ENCODE data around the gene UBAC1.
"Not testable (repeated sequence)": the region's sequence is repeated elsewhere in the genome, so short reads cannot be mapped to it uniquely, and the experiment has no call there.

The UBAC1 gene

DNA sequence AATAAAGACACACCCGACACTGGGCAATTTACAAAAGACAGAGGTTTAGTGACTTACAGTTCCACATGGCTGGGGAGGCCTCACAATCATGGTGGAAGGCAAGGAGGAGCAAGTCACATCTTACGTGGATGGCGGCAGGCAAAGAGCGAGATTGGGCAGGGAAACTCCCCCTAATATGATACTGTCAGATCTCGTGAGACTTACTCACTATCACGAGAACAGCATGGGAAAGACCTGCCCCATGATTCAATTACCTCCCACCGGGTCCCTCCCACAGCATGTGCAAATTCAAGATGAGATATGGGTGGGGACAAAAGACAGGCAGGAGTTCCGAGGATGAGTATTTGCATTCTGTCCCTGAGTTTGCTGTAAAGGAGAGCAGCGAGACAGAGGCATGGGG lies 49.9 kb downstream of the UBAC1 start:
- not testable (repeated sequence) for DNase-seq

DNA sequence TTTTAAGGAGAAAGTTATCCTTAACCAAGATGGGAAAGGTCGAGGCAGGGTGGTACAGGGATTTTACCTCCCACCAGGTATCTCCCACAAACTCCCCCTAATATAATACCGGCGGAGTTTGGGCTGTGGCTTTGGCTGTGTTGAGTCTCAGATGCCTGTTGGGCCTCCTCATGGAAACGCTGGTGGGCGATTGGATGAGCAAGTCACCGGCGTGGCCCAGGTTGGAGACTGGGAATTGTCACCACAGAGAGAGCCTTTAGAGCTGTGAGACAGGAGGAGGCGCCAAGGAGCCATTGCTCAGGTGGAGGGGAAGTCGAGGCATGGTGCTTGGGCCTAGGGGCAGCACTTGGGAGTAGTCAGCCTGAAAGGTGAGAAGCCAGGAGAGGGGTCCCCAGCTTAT lies 50.4 kb downstream of the UBAC1 start:
- DNase-seq = no peak

DNA sequence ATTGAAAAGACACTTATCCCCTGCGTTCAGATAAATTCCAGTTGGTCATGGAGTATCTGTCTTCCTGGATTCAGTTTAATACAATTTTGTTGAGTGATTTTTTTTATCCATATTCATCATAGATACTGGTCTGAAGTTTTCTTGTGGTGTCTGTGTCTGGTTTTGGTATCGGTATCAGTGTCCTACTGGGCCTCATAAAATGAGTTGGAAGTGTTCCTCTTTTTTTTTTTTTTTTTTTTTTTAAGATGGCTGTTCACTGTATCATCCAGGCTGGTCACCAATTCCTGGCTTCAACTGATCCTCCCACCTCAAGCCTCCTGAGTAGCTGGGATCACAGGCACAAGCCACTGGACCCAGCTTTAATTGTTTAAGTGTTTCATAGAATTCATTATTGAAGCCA lies 51.0 kb downstream of the UBAC1 start:
- DNase-seq = no peak

DNA sequence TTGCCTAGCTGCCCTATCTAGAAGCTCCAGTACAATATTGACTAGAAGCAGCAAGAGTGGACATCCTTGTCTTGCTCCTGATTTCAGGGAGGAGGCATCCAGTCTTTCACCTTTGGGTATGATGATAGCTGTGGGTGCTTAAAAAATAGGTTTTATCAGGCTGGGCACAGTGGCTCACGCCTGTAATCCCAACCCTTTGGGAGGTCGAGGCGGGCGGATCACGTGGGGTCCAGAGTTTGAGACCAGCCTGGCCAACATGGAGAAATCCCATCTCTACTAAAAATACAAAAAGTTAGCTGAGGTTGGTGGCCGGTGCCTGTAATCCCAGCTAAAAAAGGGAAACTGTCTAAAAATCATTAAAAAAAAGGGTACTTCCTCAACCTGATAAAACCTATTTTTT lies 51.8 kb downstream of the UBAC1 start:
- no peak for DNase-seq

DNA sequence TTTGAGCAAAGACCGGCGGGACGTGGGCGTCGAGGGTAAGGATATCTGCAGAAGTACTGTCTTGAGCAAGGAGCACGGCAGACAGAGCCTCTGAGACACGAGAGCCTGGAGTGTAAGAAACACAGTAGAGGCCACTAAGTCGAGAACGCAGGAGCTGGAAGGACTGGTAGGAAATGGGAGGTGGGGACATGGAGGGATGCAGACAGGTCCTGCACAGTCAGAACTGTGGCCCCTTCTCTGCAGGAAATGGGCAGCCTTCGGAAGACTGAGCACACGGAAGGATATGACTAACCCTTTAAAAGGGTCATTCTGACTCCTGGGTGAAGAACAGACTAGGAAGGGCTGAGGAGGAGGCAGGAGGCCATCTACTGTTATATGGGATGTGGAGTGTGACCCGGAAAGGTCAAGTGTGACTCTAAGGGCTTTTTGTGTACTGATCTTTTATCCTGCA lies 52.4 kb downstream of the UBAC1 start:
- no peak for DNase-seq

DNA sequence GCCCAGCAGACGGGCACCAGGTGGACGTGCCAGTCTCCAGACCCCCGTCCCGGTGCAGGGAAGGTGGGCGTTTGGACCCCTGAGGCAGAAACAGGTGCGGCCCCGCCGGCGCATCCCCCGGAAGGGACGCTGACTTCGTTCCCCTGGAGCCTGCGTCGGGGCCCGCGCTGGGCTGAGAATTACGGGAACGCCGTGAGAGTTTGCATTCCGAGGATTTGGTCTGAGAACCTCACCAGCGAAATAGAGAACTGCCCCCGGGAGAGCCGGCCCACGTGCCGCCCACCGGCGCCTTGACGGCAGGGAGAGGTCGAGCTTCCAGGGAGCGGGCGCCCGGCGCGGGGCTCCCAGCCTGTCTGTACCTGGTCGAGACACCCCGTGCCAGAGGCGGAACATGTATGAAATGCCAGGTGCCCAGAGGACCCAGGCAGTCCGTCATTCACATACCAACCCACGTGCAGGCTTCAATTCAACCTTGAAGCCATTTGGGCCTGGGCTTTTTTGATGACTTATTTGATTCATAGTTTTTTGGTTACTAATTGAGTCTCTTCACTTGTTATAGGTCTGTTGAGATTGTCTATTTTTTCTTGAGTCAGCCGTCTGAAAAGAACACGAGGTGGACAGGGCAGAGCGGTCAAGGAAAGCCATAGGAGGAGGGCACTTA lies 53.0 kb downstream of the UBAC1 start:
- DNase-seq = no peak

DNA sequence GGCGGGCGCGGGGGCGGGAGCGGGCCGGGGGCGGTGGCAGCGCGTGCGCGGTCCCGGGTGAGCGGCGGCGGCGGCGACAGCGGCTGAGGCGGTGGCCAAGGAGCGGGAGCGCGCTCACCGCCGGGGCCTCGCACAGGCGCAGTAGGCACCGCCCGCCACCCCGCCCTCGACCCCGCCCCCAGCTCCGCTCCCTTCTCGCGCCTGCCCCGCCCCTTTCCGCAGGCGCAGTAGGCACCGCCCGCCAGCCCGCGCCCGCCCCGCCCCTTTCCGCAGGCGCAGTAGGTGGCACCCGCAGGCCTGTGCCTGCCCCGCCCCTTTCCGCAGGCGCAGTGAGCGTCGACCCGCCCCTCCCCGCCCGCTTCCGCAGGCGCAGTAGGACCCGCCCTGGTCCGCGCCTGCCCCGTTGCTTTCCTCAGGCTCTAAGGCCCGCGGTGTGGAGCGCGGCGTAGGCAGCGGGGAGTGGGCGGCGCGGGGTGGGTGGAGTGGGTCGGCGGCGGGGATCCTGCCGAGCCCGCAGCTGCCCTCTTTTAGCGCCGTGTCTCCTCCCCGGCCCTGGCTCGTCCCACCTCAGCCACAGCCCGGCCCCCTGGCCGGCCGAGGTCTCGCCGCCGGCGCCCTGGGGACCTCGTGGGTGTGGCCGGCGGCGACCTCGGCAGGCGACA lies 53.6 kb downstream of the UBAC1 start, which contains the start of gene CAMSAP1:
Gene CAMSAP1, minus strand, starts transcription at position 116 of the 662 bp plus-strand sequence. CDS start 387 bp downstream, outside the sequence.
- DNase-seq = peak; percentile 97

DNA sequence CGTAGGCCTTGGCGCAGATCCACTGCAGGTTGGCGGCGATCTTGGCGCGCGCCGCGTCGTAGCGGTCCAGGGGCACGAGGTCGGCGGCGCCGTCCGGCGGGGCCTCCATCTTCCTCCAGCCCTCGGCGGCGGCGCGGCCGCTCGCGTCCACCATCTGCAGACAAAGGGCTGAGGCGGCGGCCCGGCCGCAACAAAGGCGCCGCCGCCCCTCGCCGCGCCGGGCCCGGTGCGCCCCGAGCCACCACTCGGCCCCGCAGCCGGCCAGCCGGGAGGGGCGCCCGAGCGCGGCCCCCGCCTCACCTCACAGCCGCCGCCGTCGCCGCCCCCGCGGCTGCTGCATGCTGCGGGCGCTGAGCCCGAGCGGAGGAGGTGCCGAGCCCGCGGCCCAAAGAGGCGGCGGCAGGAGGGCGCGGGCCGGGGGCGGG lies 54.2 kb downstream of the UBAC1 start:
- no peak for DNase-seq

DNA sequence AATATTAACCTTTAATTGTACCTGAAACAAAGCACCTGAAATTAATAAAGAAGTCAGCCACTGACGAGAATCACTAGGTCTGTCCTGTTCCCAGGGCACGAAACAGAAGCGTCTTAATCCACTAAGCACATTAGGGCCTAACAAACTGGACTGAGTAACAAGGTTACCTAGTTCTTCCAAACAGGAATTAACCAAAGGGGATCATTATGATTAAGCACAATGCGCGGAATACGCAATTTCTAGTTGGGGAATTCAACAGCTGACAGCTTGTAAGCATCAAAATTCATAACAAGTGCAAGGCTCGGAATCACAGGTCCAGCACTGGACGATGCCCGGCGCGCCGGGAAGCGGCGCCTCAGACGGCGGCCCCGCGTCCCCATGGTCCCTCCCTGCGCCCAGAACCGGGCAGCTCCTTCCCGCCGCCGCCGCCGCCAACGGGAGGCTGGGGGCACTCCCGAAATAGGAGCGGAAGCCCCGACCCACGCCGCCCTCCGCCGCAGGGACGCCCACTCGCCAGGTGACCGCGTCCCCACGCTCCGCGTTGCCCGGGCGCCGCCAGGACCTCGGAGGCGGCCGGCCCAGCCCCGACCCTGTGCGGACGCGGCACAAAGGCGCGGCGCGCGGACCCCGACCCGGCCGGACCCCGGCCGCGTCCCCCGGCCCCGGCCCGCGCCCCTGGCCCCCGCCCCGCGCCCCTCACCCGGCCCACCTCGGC lies 54.7 kb downstream of the UBAC1 start:
- DNase-seq = no peak

DNA sequence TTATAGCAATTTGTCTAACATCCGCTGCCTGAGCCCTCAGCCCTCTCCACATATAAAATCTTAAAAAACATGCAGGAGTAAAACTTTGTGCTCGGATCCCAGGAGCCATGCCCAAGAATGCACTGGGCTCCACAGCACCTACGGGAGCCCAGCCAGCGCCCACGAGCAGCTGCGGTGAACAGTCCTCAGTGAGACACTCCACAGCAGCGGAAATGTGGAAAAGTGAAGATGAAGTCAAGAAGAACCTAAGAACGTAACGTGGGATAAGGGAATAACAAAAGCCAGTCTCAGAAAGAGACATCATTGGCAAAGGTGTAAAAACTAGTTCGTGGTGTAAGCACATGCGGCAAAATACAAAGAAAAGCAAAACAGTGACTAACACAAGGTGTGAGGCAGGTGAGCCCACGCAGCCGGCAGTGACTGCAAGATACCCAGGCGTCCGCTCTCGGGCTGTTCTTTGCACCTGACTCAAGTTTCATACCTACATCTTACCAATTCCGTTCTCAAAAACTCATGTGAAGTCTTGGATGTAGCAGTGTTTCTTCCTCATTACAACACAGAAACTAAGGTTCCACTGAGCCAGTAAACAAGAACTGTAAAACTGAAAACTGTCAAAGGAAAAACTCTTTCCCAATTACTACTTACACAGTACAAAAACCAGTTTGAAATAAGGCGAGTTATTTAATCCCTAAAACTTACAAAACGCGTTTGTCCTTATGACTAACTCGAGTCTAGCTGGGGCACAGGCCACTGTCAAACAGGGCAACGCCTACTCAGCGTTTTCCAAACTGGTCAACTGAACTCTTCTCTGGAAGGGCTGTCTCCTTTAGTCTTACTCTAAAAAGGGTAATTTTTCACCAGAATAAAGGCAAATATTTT lies 55.6 kb downstream of the UBAC1 start:
- no peak for DNase-seq

DNA sequence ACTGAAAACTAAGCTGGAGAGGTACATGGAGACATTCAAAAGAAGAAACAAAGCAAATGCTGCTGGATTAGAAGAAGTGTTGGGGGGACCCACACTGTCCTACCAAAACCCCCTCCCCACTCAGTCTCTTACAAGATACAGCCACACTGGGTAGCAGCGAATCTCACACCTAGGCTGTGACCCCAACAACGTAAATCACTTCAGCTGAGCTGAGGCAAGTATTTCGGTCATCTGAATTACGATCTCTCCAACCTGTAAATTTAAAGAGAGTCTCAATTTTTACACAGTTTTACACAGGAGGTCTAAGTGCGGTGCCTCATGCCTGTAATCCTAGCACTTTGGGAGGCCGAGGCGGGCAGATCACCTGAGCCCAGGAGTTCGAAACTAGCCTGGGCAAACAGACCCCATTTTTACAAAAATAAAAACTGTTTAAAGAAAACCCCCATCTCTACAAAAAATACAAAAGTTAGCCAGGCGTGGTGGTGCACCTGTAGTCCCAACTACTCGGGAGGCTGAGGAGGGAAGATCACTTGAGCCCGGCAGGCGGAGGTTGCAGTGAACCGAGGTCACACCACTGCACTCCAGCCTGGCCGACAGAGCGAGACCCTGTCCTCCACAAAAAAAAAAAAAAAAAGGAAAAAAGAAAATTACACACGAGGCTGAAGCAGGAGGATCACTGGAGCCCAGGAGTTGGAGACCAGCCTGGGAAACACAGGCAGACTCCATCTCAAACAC lies 57.2 kb downstream of the UBAC1 start:
- no peak for DNase-seq

DNA sequence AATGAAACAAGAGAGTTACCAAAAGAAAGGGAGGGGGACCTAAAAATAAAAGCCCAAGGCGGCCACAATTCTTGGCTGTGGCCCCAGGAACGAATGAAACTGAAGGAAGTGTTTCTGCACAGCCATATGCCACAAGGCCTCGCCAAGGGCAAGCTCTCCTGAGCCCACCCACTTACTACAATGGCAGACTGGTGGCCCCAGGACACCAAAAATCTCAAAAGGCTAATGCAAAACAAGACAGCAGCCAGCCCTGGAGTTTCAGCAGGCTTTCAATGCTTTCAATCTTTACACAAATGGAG lies 57.9 kb downstream of the UBAC1 start:
- no peak for DNase-seq

DNA sequence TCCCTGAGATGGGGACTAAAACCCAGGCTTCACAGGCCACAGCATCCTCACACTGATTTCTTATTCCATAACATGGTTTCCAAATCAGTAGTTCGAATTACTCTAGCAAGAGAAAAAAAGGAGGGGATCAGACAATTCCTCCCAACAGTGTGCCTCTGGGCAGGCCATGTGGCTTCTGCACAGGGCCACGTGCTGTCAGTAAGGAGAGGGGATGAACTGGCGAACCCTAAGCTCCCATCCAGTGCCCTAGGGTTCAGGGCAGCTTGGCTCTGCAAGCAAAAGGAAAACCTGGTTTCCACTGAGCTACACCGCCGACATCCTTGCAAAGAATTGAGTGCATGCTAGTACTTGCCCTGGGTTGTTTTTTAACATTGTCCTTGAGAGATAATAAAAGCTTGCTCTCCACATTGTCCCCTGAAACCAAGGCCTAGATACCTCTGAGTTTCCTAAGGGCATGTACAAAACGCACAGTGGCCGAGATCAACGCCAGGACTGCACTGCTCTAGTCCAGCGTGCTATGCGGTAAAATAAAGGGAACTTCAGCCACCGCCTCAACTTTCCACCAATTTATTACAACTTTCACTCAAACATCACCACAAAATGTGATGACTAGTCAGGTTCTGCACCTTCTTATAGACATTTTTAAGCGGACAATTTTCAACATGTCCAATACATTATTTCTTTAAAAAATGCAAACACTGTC lies 58.4 kb downstream of the UBAC1 start:
- no peak for DNase-seq

DNA sequence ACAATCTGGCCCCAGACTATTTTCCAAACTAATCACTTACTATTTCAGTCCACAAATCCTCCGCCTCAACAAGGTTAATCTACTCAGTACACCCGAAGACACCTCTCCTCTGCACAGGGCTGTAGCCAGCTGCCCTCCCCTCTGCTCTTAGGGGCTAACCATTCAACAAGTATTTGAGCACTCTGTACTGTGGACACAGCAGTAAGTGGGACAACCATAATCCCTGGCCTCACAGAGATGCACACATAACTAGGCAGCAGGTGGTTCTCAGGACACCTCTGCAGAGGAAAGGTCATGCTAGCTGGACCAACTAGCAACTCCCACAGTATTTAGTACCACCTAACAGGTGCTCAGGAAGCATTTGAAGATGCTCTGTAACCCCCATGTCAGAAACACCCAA lies 59.3 kb downstream of the UBAC1 start:
- no peak for DNase-seq

DNA sequence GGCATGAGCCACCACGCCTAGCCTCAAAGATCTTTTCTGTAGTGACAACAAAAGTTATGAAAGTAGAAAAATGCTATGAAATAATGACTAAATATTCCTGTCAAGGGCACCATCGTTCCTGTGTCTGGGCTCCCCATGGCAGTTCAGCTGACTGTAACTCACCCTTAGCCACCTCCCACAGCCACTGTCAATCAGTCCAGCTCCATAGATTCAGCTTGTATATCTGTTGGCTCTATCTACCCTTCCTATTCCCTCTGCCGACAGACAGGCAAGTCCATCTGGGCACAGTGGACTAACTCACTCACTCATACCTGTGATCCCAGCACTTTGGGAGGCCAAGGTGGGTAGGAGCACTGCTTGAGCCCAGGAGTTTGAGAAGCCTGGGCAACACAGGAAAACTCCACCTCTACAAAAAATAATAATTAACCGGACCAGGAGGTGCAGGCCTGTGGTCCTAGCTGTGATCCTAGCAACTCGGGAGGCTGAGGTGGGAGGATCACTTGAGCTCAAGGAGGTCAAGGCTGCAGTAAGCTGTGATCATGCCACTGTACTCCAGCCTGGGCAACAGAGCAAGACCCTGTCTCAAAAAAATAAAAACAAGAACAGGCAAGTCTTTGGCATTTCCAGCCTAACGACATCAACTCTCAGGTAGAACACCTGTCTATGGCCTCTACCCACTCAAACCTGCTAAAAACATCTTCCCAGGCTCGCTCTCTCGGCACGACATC lies 60.0 kb downstream of the UBAC1 start:
- no peak for DNase-seq

DNA sequence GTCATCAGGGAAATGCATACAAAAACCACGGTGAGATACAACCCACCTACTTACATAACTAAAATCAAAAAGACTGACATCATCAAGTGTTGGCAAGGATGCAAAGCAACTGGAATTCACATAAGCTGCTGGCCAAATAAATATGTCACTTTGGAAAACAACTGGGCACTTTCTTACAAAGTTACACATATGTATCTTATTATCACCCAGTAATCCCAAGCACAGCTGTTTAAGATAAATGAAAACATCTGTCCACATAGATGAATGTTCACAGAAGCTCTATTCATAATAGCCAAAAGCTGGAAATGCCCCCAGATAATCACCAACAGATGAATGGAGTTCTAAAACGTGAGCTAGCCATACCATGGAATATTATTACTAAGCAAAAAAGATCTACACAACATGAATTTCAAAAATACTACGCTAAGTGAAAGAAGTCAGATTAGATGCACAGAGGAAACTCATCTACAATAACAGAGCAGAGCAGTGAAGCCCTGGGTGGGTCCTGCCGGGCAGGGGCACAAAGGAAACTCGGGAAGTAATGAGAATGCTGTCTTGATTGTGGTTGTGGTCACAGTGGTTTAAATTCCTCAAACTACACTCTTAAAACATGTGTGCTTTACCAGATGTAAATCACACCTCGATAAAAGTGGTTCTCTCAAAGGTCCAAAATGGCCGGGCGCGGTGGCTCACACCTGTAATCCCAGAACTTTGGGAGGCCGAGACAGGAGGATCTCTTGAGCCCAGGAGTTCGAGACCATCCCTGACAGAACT lies 62.4 kb downstream of the UBAC1 start:
- DNase-seq = no peak

DNA sequence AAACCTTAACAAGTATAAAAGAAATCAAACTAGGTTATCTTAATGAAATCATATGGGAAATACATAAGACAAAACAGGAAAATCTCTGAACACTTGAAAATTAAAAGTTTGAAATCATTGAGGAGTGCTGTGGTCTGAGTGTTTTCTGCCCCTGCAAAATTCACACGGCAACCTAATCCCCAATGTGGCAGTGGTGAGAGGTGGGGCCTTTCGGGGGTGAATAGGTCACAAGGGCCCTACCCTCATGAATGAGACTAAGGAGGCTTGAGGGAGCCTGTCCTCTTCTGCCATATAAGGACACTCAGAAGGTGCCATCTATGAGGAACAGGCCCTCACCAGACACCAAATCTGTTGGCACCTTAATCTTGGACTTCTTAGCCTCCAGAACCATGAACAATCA lies 64.5 kb downstream of the UBAC1 start:
- DNase-seq = no peak

DNA sequence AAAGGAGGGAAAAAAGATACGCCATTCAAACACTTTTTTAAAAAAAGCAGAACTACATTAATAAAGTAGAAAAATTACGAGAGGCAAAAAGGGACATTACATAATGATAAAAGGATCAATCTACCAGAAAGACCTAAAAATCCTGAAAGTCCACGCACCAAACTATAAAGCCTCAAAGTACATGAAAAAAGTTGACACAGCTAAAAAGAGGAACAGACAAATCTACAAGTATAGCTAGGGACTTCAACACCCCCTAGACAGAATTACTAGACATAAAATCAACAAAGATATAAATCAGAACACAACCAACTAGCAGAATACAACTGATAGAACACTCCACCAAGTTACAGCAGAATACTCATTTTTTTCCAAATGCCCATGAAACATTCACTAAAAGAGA lies 65.0 kb downstream of the UBAC1 start:
- no peak for DNase-seq

DNA sequence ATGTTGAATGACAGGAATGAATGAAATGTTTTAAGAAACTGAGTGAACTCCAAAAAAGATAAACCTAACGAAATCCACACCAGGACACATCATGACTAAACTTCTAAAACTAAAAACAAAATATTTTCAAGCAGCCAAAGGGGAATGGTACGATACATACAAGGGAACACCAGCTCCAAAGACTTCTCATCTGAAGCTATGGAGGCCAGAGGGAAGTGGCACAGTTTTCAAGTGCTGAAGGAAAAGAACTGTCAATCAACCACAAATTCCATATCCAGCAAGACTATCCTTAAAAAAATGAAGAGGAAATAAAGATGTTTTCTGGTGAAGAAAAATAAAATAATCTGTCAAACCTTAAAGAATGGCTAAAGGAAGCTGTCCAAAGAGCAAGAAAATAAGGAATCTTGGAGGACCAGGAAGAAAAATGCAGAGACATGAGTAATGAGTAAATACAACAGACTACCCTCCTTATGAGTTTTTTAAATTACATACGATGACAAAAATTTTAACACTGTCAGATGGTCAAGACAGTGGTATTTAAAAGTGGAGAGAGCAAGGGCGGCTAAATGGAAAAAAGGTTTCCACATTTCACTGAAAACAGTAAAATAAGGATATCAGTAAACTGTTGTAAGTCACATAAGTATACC lies 65.8 kb downstream of the UBAC1 start:
- DNase-seq = no peak

DNA sequence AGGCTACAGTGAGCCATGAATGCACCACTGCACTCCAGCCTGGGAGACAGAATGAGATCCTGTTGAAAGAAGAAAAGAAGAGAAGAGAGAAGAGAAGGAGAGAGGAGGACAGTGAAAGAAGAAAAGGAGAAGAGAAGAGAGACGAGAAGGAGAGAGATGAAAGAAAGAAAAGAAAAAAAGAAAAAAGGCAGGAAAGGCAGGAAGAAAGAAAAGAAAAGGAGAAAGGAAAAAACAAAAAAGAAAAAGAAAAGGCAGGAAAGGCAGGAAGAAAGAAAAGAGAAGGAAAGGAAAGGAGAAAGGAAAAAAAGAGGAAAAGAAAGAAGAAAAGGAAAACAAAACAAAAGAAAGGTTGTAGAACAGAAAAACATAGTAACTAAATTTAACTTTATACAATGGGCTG lies 68.1 kb downstream of the UBAC1 start:
- DNase-seq = no peak

Measured in activated gamma-delta T cell (primary cell).